Uterus (tissue), 4 donors: ENCODE measurements around the gene CTTN. TPM values are rescaled to one million over a fixed set of nuclear protein-coding genes. Genes with fewer than 3 reads are reported as not detected.
"Not testable (repeated sequence)": the region's sequence is repeated elsewhere in the genome, so short reads cannot be mapped to it uniquely, and the experiment has no call there.

ENCODE experiments used
- DNase-seq, 2 donors: peaks; one replicate each; pipeline ENCODE4 v3.0.0-alpha.2; 2019 to 2020
- H3K27ac ChIP-seq, 2 donors: fragments of 200-600 bp; sonication (generic); 1 replicate in 1 of 2; 2 replicates in 1 of 2; pipeline ENCODE4 v1.5.1; 2016 to 2018
- H3K27me3 ChIP-seq, 2 donors: fragments of 200-600 bp; sonication (generic); one replicate each; pipeline ENCODE4 v1.5.1; 2018 to 2019; ENCODE audit warnings: control low read depth in 1 of 2
- H3K36me3 ChIP-seq, 2 donors: fragments of 200-600 bp; sonication (generic); one replicate each; pipeline ENCODE4 v1.5.1; 2019; ENCODE audit warnings: control low read depth in 1 of 2
- H3K4me1 ChIP-seq, 2 donors: fragments of 200-600 bp; sonication (generic); one replicate each; pipeline ENCODE4 v1.5.1; 2018 to 2019; ENCODE audit warnings: control low read depth in 1 of 2
- H3K4me3 ChIP-seq, 2 donors: fragments of 200-600 bp; sonication (generic); 1 replicate in 1 of 2; 2 replicates in 1 of 2; pipeline ENCODE4 v1.5.1; 2018 to 2019; ENCODE audit warnings: mild to moderate bottlenecking in 1 of 2
- H3K9me3 ChIP-seq, 2 donors: fragments of 200-600 bp; sonication (generic); one replicate each; pipeline ENCODE4 v1.5.1; 2019; ENCODE audit warnings: control low read depth in 1 of 2
- POLR2A ChIP-seq, 2 donors: fragments of 450-650 bp; IDR thresholded peaks; one replicate each; pipeline ENCODE4 v1.6.1; 2016; ENCODE audit warnings: antibody characterized with exemption in 2 of 2, mild to moderate bottlenecking in 1 of 2, moderate library complexity in 1 of 2
- intact Hi-C: fragments of 100-400 bp; cut with DNase I; formaldehyde crosslinking; loops from one replicate; pipeline ENCODE4 v1.15.1; 2023; ENCODE audit warnings: low total_unique reads
- total RNA-seq, 4 donors: library from RNA; depleted of rRNA in 3 of 4; stranded (reverse); fragments of >200 nt in 3 of 4; gene quantifications; one replicate each; pipeline versions ENCODE4 v1.1.0 to v1.2.4, GENCODE V29; 2014 to 2023
- TF ChIP-seq, protein P1 (sequence below), 4 experiments: fragments of 200-600 bp in 2 of 4; fragments of 450-650 bp in 2 of 4; sonication (generic) in 2 of 4; IDR thresholded peaks; one replicate each; pipeline ENCODE4 v1.5.1; 2016 to 2019; ENCODE audit warnings: antibody characterized with exemption in 4 of 4, mild to moderate bottlenecking in 2 of 4, moderate library complexity in 1 of 4
- donor health status: DM: yes; HTN: yes; CAD: no.

CTTN gene
- total RNA-seq, 4 donors from 2014 or later = 109 to 279 (median 199) TPM

DNA sequence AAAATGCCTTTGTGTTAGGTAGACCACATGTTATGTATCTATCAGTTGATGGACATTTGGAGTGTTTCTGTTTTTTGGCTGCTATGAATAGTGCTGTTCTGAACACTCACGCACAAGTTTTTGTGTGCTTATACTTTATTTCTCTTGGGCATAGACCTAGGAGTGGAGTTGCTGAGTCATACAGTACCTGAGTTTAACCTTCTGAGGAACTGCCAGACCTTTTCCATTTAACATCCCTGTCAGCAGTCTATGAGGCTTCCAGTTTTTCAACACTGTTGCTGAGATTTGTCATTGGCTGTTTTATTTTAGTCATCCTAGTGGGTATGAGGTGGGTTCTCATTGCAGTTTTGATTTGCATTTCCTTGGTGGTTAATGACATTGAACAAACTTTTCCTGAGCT, 4.4 kb downstream of the CTTN start:
- Histone ChIP-seq H3K4me1 (peaks cover 0 to 12% of the 10 kb centered on the region in 2 donors), H3K27ac (no peak overlapping the region), H3K4me3 (no peak overlapping the region), H3K9me3 (no peaks in the 10 kb centered on the region), H3K36me3 (no peaks in the 10 kb centered on the region), H3K27me3 (no peaks in the 10 kb centered on the region)
- intact Hi-C loops = no loop called here
- no peak for DNase-seq
- no peak for TF ChIP-seq POLR2A (IDR thresholded peaks at IDR 0.05)
- TF ChIP-seq, protein P1, sequence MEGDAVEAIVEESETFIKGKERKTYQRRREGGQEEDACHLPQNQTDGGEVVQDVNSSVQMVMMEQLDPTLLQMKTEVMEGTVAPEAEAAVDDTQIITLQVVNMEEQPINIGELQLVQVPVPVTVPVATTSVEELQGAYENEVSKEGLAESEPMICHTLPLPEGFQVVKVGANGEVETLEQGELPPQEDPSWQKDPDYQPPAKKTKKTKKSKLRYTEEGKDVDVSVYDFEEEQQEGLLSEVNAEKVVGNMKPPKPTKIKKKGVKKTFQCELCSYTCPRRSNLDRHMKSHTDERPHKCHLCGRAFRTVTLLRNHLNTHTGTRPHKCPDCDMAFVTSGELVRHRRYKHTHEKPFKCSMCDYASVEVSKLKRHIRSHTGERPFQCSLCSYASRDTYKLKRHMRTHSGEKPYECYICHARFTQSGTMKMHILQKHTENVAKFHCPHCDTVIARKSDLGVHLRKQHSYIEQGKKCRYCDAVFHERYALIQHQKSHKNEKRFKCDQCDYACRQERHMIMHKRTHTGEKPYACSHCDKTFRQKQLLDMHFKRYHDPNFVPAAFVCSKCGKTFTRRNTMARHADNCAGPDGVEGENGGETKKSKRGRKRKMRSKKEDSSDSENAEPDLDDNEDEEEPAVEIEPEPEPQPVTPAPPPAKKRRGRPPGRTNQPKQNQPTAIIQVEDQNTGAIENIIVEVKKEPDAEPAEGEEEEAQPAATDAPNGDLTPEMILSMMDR (IDR thresholded peaks at IDR 0.05) = no peak

DNA sequence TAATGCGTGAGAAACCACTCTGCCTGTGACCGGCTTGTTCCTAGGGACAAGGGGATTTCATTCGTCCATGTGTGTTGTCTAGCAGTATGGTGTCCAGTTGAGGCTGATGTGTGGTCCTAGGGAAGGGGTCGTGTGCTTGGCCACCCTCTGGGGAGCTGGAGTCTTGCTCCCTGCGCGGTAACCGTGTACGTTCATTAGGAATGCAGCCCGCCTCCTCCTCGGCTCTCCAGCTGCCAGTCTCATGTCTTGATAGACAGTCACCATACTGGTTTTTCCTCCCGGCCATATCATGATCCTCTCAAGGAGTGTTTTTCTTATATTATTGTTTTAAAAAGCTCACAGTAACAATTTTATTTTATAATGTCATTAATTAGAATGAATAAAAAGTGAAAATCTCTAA, 5.9 kb downstream of the CTTN start:
- Histone ChIP-seq H3K9me3 (no peaks in the 10 kb centered on the region), H3K4me1 (peaks cover 0 to 12% of the 10 kb centered on the region in 2 donors), H3K36me3 (no peaks in the 10 kb centered on the region), H3K27me3 (no peaks in the 10 kb centered on the region), H3K27ac (no peak overlapping the region), H3K4me3 (no peak overlapping the region)
- TF ChIP-seq, protein P1 (IDR thresholded peaks at IDR 0.05) = no peak
- no peak for TF ChIP-seq POLR2A (IDR thresholded peaks at IDR 0.05)
- intact Hi-C loops = no loop called here
- DNase-seq = no peak

DNA sequence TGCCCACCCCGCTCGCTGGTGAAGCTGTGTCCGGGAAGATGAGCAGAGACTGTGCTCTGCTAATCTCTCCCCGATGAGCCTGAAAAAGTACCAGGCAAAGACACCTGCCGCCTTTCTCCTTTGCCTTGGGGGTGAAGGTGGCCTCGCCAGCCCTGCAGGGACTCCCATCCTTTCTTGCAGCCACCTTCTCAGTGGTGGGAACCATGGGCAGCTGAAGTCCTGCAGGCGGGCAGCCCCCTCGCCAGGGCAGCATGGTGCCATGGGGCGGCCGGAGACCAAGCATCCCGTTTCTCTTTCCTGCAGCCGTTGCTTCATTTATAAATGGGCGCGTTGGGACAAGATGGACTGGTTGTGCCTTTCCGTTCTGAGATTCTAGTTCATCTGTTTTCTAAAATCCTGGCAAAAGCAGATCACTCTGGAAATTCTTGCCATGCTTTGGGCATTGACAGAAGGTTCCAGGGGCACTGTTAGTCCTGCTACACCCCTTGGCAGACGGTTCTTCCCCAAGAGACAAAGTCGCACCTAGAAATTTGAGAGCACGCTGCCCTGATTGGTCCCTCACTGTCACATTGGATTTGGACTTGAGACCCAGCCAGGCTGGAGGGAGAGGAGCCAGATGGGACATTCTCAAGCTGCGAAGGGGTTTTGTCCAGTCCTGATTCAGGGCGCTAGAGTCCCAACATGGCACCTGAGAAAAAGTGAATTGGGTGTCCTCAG, 7.5 kb downstream of the CTTN start:
- Histone ChIP-seq H3K4me1 (peaks cover 0 to 3% of the 10 kb centered on the region in 2 donors), H3K27me3 (no peaks in the 10 kb centered on the region), H3K4me3 (no peak overlapping the region), H3K36me3 (no peaks in the 10 kb centered on the region), H3K27ac (no peak overlapping the region), H3K9me3 (no peaks in the 10 kb centered on the region)
- TF ChIP-seq, protein P1 (IDR thresholded peaks at IDR 0.05) = no peak
- no peak for TF ChIP-seq POLR2A (IDR thresholded peaks at IDR 0.05)
- intact Hi-C loops = no loop called here
- no peak for DNase-seq

DNA sequence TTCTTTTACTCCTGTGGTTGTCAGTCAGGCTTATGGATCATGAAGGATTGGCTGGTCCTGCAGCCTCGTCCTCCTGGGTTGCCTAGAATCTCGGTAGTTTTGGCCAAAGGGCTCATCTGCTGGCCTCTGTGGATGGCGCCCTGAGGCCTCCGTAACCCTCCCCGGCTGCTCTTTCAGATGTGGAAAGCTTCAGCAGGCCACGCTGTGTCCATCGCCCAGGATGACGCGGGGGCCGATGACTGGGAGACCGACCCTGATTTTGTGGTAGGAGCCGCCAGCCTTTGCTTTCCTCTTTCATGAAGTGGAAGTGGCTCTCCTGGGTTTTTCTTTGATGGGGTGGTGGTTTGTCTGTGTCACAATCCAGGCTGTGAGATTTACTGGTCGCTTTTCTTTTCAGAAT, 8.8 kb downstream of the CTTN start:
- intact Hi-C loops = no loop called here
- Histone ChIP-seq H3K27me3 (no peaks in the 10 kb centered on the region), H3K36me3 (no peaks in the 10 kb centered on the region), H3K9me3 (no peaks in the 10 kb centered on the region), H3K27ac (no peak overlapping the region), H3K4me1 (no peaks in the 10 kb centered on the region), H3K4me3 (no peak overlapping the region)
- TF ChIP-seq, protein P1 (IDR thresholded peaks at IDR 0.05) = no peak
- TF ChIP-seq POLR2A (IDR thresholded peaks at IDR 0.05) = no peak
- DNase-seq = no peak

DNA sequence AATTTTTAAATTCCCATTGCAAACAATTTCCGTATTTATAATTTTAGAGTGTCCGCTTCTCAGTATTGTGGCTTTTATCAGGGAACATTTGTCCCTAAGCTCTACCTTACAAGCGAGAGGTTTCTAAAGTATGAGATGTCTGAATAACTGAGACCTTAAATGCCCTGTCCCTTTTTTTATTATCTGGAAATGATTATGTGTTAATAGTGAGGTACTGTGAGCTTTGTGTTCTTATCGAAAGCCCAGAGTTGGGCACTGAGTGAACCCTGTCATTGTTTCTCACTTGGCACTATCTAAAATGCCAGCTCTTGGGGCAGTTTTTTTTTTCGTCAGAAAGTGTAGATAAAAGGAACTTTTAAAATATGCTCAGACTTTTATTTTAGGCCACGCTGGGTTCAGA, 9.5 kb downstream of the CTTN start:
- Histone ChIP-seq H3K27me3 (no peaks in the 10 kb centered on the region), H3K36me3 (no peaks in the 10 kb centered on the region), H3K27ac (no peak overlapping the region), H3K9me3 (no peaks in the 10 kb centered on the region), H3K4me1 (no peaks in the 10 kb centered on the region), H3K4me3 (no peak overlapping the region)
- TF ChIP-seq, protein P1 (IDR thresholded peaks at IDR 0.05) = no peak
- TF ChIP-seq POLR2A (IDR thresholded peaks at IDR 0.05) = no peak
- intact Hi-C loops = no loop called here
- DNase-seq = no peak

DNA sequence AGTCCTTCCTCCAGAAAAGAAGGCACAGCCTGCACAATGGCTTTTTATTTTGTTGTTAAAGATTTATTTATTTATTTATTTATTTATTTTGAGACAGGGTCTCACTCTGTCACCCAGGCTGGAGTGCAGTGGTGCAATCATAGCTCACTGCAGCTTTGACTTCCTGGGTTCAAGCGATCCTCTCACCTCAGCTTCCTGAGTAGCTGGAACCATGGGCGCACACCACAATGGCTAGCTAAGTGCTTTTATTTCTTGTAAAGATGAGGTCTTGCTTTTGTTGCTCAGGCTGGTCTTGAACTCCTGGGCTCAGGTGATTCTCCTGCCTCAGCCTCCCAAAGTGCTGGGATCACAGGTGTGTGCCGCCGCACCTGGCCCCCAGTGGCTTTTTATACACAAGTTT, 10.0 kb downstream of the CTTN start:
- H3K36me3 ChIP-seq, H3K4me3 ChIP-seq, H3K27ac ChIP-seq, H3K4me1 ChIP-seq, H3K9me3 ChIP-seq, H3K27me3 ChIP-seq, intact Hi-C loops, DNase-seq: not testable (repeated sequence)
